ENCODE data around the gene MAP4K5.

The MAP4K5 gene

DNA sequence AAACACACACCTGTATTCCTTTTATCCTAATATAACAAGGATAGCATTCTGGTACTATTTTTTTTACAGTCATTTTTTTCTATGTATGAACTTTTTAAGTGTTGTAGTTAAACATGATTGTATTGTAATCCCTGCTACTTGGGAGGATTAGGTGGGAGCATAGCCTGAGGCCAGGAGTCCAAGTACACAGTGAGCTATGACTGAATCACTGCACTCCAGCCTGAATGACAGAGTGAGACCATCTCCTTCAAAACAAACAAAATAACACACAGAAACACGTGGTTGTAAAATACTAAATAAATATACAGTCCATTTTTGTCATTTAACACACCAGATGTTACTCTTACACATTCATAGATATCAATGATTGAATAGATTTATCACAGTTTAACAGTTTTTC lies 56.9 kb downstream of the MAP4K5 start:
- no peak for DNase-seq

DNA sequence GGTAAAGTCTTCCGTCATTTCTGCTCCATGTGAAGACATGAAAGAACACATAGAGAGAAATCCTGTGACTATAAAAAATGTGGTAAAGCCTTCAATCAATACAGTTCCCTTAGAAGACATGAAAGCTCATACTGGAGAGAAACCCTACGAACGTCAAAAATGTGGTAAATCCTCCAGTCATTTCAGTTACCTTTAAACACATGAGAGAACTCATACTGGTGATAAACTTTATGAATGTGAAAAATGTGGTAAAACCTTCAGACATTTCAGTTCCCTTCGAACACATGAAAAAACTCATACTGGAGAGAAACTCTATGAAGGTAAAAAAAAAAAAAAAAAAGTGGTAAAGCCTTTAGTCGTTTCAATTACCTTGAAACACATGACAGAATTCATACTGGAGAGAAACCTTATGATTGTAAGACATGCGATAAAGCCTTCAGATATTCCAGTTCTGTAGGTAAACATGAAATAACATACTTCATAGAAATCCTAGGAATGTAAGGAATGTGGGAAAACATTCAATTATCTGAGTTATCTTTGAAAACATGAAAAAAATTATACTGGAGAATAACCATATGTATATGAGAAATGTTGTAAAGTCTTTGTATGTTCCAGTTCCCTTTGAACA lies 60.4 kb downstream of the MAP4K5 start:
- DNase-seq, result no peak

DNA sequence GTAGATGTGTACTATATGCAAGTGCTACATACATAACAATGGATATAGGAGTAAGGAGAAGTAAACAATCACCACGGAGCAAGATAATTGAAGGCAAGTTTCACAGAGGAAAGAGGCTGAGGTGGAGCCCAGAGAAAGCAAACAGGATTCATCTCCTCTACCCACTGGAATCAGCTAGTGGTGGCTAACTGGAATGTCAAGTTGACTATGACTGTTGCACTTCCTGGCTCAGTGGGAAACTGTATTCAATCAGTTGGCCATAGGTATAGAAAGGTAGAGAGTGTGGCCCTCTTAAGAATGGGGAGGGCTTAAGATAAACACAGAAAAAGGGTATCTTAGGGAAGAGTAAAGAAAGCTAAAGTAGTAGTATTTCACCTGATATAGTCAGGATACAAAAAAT lies 62.4 kb downstream of the MAP4K5 start:
- DNase-seq, result no peak

DNA sequence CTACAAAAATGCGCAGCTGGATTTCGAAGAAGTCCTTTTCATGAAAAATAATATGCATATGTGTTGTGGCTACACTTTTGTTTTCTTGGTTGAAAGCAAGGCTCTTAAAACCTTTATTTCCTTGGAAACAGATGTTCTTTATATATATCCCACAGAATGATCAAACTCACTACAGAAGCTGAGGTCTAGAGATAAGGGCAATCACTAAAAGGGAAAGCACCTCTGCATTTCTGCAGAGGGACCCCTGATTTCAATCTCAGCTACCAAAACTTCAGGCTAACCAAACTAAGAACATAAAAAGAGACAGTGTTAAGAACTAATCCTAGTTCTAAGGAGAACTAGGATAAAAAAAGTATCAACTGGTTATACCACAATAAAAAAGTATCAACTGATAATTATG lies 70.3 kb downstream of the MAP4K5 start:
- no peak for DNase-seq

DNA sequence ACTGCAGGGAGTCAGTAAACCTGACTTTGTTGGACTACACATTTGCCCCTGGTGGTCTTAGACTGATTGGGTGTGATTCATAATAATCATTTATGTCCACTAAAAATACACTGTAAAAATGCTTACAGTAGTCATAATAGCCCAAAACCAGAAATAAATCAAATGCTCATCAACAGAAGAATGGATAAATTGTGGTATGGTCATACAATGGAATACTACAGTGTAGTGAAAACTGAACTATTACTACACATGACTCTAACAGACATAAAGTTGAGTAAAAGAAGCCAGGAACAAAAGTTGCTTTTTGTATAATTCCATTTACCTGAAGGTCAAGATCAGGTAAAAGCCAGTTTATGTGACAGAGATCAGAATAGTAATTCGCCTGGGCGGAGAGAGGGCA lies 78.5 kb downstream of the MAP4K5 start:
- no peak for DNase-seq

DNA sequence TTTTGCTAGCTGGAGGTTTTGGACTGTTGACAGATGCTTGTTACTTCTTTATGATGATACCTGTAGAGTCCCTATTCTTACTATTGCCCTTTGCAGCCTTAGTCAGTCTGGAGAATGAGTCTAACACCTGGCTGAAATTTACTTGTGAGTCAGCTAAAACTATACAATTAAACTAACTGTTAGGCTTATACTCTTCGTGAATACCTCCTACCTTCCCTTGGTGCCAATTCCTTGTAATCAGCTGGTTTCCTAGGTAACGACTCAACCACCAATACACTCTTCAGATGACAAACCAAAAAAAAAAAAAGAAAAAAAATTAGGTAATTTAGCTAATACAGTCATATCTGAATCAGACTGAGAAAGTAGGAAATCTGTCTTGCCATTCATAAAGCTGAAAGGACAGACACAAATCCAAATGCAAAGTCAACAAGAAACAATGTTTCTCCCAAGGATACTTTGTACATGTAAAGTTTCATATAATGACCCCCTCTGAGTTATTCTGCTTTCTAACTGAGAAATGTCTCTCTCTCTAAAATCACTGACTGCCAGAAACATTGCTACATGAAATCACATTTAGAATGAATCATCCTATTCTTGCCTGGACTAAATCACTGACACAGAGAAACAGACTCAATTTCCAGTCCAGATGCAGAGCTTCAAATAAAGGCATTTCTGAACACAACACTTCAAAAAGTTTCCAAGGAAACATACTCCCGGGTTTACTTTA lies 79.2 kb downstream of the MAP4K5 start:
- DNase-seq, result no peak

DNA sequence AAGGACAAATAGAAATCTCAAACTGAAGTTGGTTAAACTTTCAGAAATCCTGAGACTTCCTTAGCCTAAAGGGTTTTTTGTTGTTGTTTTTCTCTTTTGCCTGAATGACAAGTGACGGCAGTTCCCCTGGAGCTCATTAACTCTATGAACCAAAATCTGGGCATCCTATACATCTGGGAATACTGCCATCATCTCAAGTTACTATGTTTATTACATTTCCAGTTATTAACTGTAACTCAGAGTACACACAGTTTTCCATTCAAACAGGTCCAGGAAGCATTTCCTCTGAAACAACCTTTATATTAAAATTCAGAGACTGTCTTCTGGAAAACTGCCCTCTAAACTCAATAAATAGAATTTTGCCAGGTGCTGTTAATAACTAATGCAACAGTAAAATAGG lies 80.1 kb downstream of the MAP4K5 start:
- no peak for DNase-seq

DNA sequence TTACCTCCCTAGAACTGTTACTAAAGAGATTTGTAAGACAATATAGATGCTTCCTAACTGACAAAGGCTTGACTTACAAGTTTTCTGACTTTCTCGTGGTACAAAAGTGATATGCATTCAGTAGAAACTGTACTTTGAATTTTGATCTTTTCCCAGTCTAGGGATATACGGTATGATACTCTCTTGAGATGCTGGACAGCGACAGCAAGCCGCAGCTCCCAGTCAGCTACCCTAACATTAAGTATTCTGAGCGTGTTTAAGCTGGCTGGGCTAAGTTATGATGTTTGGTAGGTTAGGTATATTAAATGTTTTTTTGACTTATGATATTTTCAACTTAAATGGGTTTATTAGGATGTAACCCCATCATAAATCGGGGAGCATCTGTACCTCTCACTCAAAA lies 80.5 kb downstream of the MAP4K5 start:
- no peak for DNase-seq

DNA sequence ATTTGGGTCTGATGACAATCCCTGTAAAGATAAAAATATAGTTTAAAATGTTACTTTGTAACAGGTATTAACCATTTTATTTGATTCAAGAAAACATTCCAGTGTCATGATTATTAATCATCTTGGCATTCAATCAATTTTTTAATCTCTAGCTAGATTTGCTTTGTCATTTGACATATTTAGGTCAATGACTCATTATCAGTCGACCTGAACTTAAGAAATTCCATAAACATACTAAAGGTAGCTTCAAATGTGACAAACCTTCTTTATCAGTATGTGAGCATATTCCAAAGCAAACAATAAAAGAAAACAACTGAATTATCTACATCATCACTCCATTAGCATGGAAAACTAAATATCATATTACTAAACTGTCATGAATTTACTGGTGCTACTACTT lies 84.9 kb downstream of the MAP4K5 start:
- no peak for DNase-seq

DNA sequence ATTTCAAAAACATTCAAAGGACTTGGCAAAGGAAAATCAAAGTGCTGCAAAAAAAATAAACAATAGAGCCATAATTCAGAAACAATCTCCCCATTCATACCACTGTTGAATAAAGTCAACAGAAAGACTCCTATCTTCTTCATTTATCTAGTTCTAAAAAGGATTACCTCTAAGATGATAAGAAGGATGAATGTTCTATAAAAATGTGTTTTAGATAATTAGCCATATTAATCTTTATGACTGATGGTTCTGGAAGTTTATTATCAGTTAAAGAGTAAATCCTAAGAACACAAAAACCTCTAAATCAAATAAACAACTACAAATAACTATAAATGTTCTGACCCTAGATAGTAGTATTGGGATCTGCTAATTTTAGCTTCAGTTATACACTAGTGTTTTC lies 97.8 kb downstream of the MAP4K5 start:
- no peak for DNase-seq

DNA sequence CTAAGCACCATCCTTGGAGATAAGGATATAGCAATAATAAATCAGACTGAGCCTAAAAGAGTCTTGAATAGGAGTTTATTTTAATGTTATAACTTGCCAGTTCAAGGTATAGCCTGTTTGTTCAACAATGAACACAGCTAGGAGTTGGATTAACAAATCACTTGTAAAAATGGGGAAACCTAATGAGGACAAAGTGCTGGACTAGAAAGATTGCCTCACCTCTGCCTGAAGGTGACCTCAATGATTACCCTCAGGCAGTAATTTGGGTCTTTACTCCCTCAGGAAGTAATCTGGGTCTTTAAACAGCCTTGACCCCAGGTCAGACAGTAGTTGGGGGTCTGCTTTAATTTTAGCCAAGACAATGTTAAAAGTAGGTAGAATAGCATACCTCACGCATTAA lies 100.2 kb downstream of the MAP4K5 start:
- no peak for DNase-seq

DNA sequence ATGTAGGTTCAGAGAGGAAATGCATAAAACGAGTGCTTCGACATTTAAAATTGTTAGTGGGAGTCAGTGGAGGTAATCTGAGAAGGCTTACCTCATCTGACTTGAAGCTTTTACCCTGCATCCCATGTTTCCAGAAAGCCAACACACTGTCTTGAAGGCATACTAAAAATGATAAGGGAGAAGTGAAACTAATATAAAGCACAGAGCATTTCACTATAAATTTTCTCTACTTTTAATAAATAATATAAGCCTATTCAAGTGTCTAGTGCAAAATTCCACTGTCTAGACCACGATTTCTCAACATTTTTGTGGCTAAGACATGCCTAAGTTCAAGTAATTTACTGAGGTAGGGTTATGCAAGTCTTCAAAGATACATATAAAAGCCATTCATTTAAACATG lies 106.6 kb downstream of the MAP4K5 start:
- DNase-seq, result no peak

DNA sequence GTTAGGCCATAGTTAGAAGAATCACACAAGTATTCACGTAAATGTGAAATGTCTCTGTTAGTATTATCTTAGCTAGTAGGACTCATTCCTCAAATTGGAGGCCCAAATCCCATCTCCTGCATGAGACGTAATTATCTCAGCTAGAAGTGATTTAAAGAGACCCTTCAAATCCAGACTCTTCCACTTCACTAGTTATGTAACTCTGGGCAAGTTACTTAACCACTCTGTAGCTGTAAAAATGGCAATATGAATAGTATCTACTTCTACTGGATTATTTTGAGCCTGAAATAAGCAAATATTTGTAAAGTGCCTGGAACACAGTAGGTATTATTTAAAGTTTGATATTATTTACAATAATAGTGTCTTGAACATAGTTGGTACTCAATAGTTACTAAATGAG lies 107.3 kb downstream of the MAP4K5 start:
- no peak for DNase-seq

DNA sequence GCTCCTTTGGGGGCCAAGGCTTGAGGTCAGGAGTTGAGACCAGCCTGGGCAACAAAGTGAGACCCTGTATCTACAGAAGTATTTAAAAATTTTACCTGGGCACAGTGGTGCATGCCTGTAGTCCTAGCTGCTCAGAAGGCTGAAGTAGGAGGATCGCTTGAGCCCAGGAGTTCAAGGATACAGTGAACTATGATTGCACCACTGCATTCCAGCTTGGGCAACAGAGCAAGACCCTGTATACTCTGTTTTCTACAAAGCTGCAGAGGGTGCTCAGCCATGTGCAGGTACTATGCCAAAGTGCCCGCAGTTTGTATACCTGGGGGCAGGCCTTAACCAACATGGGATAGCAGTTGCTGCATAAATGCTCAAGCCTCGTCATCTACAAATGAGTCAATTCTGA lies 108.8 kb downstream of the MAP4K5 start:
- no peak for DNase-seq

DNA sequence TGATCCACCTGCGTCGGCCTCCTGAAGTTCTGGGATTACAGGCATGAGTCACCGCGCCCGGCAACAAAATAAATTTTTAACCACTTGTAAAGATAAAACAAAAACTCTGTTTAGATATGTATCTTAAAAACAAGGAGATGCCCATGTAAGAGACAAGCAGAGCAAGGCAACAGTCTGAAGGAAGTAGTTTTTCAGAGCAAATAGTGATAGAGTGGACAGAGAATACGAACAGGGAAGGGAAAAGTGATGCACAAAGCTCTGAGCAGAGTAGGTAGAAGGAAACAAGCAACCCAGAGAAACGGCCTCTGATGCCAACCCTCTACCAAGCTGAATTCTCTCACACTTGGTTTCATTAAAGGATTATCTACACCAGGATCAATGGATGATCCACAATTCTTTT lies 110.9 kb downstream of the MAP4K5 start:
- no peak for DNase-seq

DNA sequence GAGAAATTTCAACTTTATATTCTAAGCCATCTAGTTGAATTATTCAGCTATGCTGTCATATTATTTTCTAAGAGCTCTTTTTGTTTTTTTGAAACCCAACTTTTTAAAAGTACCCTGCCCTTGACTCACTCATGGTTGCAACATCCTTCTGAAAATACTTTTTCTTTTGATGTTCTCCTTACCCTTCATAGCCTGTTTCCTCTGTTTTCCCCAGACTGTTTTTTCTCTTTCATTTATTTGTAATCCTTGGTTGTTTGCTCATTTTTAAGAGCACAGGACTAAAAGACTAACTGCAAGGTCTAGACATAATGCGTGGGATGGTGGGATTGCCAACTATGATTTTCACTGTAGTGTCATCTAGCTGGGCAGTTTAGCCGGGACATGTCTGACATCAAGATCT lies 114.5 kb downstream of the MAP4K5 start:
- no peak for DNase-seq

DNA sequence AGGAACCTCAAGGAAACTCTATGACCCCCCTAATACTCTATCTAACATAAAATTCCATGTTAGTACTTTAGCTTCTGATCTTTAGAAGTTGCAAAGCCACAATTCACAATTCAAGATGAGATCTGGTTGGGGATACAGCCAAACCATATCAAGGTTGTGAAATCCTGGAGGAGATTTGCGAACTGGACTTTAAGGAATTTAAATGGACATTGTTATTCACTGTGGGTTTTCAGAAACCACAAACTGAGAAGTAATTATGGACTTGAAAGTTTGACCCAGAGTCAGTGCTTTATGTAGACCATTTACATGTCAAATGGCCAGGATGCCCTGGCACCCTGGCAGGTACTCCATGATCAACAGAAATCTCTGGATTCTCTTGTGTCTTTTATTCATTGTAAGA lies 121.4 kb downstream of the MAP4K5 start:
- DNase-seq, result no peak

DNA sequence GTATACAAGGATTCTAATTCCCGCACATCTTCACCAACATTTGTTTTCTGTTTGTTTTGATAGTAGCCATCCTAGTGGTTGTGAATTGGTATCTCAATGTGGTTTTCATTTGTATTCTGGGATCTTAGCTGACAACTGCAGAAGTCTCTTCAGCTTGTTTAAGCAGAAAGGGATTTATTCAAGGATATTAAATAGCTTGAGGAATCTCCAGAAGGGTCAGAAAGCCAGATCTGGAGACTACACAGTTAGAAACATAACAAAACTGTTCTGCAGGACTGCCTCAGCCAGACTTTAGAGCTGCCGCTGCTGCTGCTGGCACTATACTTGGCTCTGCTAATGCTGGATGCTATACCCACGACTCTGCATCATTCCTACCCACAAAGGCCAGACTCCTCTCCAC lies 122.3 kb downstream of the MAP4K5 start:
- no peak for DNase-seq

DNA sequence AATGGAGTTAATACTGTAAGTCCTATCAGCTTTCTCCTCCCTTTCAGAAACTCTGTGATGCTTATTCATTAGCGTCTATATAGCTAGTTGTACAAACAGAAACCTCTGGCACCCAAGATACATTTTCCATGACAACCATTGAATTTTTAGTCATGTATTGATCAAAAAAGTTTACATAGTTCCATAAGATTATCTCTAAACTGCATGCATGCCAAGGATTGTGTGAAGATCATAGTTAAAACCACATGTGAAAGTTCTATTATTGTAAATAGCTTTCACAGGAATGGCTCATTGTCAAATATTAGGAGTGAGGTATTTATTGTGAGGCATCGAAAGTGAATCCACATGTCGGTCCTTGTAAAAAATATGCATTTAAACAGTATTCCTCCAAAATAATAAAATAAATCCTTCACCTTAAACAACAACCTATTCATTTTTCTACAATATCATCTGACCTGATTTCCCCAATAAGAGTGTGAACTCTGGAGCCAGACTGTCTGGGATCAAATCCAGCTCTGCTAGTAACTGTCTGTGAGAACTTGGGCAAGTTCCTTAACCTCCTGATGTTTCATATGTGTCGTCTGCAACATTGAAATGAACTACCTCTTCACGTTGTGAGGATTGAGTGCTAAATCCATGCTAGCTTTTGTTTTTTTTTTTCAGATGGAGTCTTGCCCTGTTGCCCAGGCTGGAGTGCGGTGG lies 125.1 kb downstream of the MAP4K5 start:
- DNase-seq, result no peak

DNA sequence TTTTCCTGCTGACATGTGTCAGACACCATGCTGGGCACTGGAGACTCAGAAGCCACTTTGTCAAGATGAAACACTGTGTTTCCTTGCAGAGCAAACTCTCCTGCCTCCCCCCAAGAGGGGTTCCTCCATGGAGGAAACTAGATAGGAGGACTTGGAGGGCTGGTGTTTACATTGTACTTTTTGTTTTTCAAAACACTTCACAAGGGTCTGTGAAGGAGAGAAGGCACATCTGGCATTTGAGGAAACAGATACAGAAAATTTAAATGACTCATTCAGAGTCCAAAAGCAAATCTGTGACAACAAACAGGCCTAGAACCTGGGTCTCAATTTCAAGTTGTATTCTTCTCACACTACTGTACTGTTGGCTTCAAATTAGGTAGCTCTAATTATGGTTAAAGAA lies 128.9 kb downstream of the MAP4K5 start:
- no peak for DNase-seq

DNA sequence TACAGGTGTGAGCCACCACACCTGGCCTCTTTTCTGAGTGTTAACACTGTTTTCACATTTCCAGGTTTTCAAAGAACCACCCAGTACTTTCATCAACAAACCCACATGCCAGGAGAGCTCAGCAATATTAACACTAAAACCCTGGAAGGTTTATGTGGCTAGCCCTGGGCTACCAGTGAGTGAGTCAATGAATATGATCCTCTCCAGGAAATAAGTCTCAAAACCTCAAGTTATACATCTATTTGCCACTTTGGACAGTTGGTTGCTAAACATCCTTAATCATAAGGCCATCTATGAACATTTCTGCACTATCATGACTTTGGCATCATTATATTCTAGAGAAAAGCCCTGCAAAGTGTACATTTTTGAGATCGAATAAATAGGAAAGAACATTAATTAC lies 129.4 kb downstream of the MAP4K5 start:
- DNase-seq, result no peak

DNA sequence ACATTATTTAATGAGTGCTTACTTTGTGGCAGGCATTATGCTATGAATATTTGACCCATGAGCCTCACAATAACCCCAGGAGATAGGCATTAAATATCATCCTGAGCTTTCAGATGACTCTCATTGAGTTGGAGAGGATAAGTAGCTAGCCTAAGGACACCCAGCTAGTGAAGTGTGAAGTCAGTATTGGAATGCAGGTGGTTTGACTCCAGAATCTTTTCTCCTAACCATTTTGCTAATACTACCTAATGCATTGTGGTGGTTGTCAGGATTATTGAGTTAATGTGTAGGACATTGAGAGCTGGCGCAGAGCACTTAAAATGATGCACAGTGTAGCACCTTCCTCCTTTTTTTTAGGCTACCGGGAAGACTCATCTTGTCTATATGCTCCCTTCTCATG lies 131.9 kb downstream of the MAP4K5 start:
- DNase-seq, result no peak

DNA sequence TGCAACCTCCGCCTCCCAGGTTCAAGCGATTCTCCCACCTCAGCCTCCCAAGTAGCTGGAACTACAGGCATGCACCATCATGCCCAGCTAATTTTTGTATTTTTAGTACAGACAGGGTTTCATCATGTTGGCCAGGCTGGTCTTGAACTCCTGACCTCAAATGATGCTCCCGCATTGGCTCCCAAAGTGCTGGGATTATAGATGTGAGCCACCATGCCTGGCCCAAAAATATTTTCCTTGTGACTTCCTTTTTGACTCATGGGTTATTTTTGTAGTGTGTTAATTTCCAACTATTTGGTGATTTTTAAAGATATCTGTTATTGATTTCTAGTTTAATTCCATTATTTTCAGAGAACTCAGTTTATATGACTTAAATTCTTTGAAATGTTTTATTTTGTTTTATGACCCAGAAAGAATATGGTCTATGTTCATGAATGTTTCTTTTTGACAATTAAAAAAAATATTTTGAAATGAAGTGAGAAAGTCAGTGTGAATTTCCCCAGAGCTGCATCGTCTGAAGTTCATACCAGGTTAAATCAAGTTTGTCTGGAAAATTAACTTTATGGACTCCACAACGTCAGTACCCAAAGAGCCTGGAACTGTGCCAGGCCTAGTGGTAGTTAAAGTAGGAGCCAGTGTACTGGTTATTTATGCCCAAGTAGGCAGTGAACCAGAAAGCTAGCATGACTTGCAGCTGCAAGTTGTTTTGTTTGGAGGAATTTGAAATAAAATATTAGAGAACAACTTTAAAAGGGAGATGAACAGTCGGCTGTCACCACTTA lies 132.9 kb downstream of the MAP4K5 start:
- DNase-seq, result no peak

DNA sequence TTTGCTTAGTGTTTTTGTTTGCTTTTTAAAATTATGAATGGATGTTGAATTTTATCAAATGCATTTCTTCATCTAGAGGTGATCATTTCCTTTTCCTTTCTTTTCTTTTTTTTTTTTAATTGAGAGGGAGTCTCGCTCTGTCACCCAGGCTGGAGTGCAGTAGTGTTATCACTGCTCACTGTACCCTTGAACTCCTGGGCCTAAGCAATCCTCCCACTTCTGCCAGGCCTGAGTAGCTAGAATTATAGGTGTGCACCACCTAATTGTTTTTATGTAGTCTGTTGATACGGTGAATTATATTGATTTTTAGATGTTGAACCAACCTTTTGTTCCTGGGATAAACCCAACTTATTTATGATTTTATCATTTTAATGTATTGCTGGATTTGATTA lies 134.2 kb downstream of the MAP4K5 start:
- DNase-seq, result no peak
